ENCODE data around the gene CARD14. TPM values are rescaled to one million over a fixed set of nuclear protein-coding genes. Genes with fewer than 3 reads are reported as not detected.
A peak's percentile ranks its signal among the peaks of the same experiment; 100 is the strongest.
"Not testable (repeated sequence)": the region's sequence is repeated elsewhere in the genome, so short reads cannot be mapped to it uniquely, and the experiment has no call there.

Gene CARD14
- polyA plus RNA-seq, 1 donor from 2014 or later, result not detected

- Mint-ChIP-seq H3K9me3 (no peaks in the 10 kb centered on the region), H3K27me3 (peaks cover 2% of the 10 kb centered on the region), H3K36me3 (peaks cover 2% of the 10 kb centered on the region), H3K27ac (no peak overlapping the region), H3K4me3 (no peak overlapping the region), H3K4me1 (no peaks in the 10 kb centered on the region)
Observed at GRCh38 chr17:80248001-80248893, 78.4 kb downstream of the CARD14 start.

GRCh38 chr17:80248894-80249710 lies 79.3 kb downstream of the CARD14 start:
- no peak overlapping the region for H3K27ac Mint-ChIP-seq
- H3K36me3 Mint-ChIP-seq, result peaks cover 2% of the 10 kb centered on the region
- H3K9me3 Mint-ChIP-seq, result no peaks in the 10 kb centered on the region
- H3K27me3 Mint-ChIP-seq, result peaks cover 2% of the 10 kb centered on the region
- peak overlapping the region in 1 of 4 donors; percentile 52 for H3K4me3 Mint-ChIP-seq
- H3K4me1 Mint-ChIP-seq, result no peaks in the 10 kb centered on the region

GRCh38 chr17:80251966-80252365 lies 82.1 kb downstream of the CARD14 start:
- Mint-ChIP-seq H3K36me3 (no peaks in the 10 kb centered on the region), H3K9me3 (no peaks in the 10 kb centered on the region), H3K27ac (no peak overlapping the region), H3K4me1 (peaks cover 6 to 7% (median 7%) of the 10 kb centered on the region in 3 donors), H3K4me3 (no peak overlapping the region), H3K27me3 (peaks cover 2% of the 10 kb centered on the region)

GRCh38 chr17:80252871-80253270 lies 83.0 kb downstream of the CARD14 start:
- Mint-ChIP-seq H3K9me3 (no peaks in the 10 kb centered on the region), H3K36me3 (no peaks in the 10 kb centered on the region), H3K27ac (no peak overlapping the region), H3K4me1 (peaks cover 6 to 7% (median 7%) of the 10 kb centered on the region in 3 donors), H3K4me3 (no peak overlapping the region), H3K27me3 (peaks cover 2% of the 10 kb centered on the region)

GRCh38 chr17:80253631-80254395 lies 84.0 kb downstream of the CARD14 start:
- Mint-ChIP-seq H3K36me3 (no peaks in the 10 kb centered on the region), H3K4me3 (peak overlapping the region in 1 of 4 donors; percentile 79), H3K27ac (no peak overlapping the region), H3K9me3 (no peaks in the 10 kb centered on the region), H3K27me3 (peaks cover 2% of the 10 kb centered on the region), H3K4me1 (peaks cover 12 to 14% (median 14%) of the 10 kb centered on the region in 3 donors)

GRCh38 chr17:80254396-80255251 lies 84.8 kb downstream of the CARD14 start:
- no peaks in the 10 kb centered on the region for H3K9me3 Mint-ChIP-seq
- H3K4me1 Mint-ChIP-seq, result peaks cover 17 to 18% (median 17%) of the 10 kb centered on the region in 3 donors
- H3K4me3 Mint-ChIP-seq, result peak overlapping the region in 2 of 4 donors; percentile 79 to 80
- no peaks in the 10 kb centered on the region for H3K27me3 Mint-ChIP-seq
- peak overlapping the region in 2 of 3 donors; percentile 74 to 87 for H3K27ac Mint-ChIP-seq
- H3K36me3 Mint-ChIP-seq, result no peaks in the 10 kb centered on the region

GRCh38 chr17:80256034-80256350 lies 86.2 kb downstream of the CARD14 start:
- Mint-ChIP-seq H3K9me3 (no peaks in the 10 kb centered on the region), H3K4me3 (peak overlapping the region in 1 of 4 donors; percentile 55), H3K27me3 (no peaks in the 10 kb centered on the region), H3K36me3 (no peaks in the 10 kb centered on the region), H3K4me1 (peaks cover 17 to 21% (median 19%) of the 10 kb centered on the region in 3 donors), H3K27ac (peak overlapping the region in 1 of 3 donors; percentile 87)

- Mint-ChIP-seq H3K27me3 (no peaks in the 10 kb centered on the region), H3K9me3 (no peaks in the 10 kb centered on the region), H3K4me1 (peaks cover 26 to 29% (median 28%) of the 10 kb centered on the region in 3 donors), H3K4me3 (peak overlapping the region in 2 of 4 donors; percentile 62 to 90), H3K27ac (peak overlapping the region in 2 of 3 donors; percentile 76 to 92), H3K36me3 (no peaks in the 10 kb centered on the region)
Observed at GRCh38 chr17:80257716-80258213, 87.9 kb downstream of the CARD14 start.

- peak overlapping the region; percentile 84 to 90 (median 86) for H3K4me3 Mint-ChIP-seq
- not testable (repeated sequence) for H3K27me3 Mint-ChIP-seq, H3K9me3 Mint-ChIP-seq, H3K36me3 Mint-ChIP-seq
- peaks cover 27 to 31% (median 30%) of the 10 kb centered on the region in 3 donors for H3K4me1 Mint-ChIP-seq
- H3K27ac Mint-ChIP-seq, result peak overlapping the region; percentile 76 to 97 (median 92)
Observed at GRCh38 chr17:80258296-80258695, 88.5 kb downstream of the CARD14 start.

Other genes with a start within 250 kb of the CARD14 start
- 1.7 TPM for gene TBC1D16, start 134.2 kb upstream of the CARD14 start, polyA plus RNA-seq
- not detected for gene CCDC40, start 133.4 kb upstream of the CARD14 start, polyA plus RNA-seq
- 11.3 TPM for gene GAA, start 68.4 kb upstream of the CARD14 start, polyA plus RNA-seq
- 71.0 TPM for gene EIF4A3, start 22.9 kb upstream of the CARD14 start, polyA plus RNA-seq
- 31.6 TPM for gene SGSH, start 50.3 kb downstream of the CARD14 start, polyA plus RNA-seq
- gene SLC26A11, start 50.4 kb downstream of the CARD14 start, polyA plus RNA-seq, result 2.7 TPM
- gene RNF213, start 90.8 kb downstream of the CARD14 start, polyA plus RNA-seq, result 26.2 TPM
- gene ENDOV, start 245.1 kb downstream of the CARD14 start, polyA plus RNA-seq, result 11.6 TPM

Data from IgD-negative memory B cell (primary cell).